GM18520 (cell line): ENCODE measurements around the gene MACROD2.
A peak's percentile ranks its signal among the peaks of the same experiment; 100 is the strongest.

Source experiments
- ATAC-seq: cut with Tn5 transposase; IDR thresholded peaks from one replicate; pipeline ENCODE4 v1.9.1; 2021; ENCODE audit not compliant: unreplicated experiment

The MACROD2 gene

DNA sequence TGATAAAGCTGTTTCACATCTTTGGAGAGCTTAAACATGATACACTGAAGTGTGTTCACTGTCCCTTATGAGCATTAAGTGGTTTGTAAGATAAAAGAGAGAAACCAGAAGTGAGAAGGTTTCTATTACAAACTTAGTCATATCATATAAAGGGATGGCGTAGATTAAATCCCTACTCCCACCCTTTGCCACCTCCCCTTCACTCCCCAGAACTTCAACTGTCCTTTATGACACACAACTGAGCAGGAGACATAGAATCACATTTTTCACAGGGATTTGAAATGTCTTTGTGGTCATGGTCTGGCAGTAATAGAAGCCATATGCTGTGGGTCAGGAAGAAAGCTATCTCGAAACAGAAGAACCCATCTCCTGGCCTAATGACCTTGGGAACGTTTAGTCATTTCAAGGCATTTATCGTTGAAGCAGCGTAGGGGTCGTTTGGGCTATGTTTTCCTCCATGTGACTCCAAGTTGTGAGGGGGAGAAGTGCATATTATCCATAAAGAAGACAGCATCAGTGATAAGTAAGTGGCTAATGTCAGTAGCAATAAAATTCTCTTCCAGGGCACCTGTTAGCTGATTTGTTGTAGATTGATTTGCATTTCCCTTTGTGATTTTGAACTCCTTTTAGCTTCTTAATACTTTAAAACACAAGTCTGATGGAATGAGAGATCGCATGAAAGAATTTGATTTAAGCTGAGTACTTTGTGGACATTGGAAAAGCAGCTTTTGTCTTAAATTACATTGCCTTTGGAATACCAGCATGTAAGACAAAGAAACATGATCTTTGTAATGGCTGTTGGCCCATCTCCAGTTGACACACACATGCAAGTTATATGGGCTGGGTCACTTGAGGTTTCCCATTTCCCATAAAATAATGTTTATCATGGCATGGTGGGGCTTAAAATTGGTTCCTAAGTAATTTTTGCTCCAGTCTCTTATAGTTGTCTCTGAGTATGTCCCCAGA is 843.6 kb downstream of the MACROD2 start:
- peak; percentile 73 for ATAC-seq

DNA sequence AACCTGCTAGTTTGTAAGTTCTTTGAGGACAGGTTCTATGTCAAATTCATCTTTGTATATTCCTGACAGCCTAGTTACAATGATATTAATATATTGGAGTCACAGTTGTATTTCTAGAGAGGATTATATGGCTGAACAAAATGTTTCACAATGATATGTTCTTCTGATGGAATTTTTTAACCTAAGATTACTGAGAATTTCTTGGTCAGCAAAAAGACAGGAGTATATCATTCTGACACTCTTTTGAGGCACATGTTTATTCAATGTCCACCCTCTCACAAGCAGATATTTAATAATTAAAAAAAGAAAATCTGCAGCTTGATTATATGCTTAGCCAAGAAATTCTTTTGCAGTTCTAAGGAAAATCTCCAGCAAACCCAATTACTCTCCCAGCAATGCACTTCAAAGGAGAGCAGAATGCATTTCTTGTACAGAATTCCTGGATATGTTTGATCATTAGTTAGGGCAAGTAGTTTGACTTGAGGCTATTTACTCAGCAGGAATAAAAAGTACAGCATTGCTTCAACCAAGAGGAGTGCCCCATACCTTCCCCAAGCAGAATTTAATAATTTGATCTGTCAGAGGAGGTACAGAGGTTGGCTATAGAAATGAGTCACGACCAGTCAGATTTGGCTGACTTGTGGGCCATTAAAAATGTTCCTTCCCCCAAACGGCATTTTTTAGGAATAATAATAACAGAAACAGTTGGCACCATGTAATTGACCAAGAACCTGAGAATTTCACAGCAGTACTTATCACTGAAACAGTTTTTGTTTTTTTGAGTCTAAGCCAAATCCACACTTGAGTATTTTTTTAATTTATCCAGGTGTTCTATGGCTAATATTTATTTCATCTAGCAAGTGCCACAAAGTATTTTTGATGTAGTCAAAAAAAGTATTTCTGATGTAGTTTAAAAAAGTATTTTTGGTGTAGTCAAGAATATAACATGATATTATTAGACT is 850.2 kb downstream of the MACROD2 start:
- no peak for ATAC-seq

DNA sequence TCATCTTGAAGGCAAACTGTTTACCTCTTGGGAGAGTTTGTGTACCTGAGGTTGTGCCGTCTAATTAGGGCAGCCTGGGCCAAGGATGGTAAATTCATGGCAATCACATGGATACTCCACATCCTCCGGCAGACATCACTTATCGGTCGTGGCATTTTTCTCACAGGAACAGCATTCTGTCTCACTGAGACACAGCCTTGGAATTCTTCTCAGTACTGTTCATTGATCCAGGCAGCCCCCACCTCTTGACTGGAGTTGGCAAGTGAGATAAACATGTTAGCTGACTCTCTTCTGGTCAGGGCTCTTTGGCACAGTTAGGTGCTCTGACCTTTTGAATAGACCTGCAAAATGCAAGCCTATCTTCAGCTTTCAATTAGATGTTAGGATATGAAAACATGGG is 853.5 kb downstream of the MACROD2 start:
- no peak for ATAC-seq

DNA sequence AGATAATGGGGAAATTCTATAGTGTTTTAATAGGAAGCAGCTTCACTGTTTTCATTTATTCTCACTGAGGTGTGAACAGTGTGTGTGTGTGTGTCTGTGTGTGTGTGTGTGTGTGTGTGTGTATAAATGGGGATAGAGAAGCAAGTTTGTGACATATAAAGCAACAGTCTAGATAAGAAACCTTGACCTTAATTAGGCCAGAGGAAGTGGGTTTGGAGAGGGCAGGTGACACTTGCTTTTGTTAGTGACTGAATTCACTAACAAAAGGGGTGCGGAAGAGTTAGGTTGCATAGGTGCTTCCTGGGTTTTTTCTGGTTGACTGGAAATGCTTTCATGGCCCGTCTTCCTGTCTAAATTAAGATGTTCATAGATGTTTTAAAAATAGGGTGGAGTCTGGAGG is 857.8 kb downstream of the MACROD2 start:
- ATAC-seq = no peak

DNA sequence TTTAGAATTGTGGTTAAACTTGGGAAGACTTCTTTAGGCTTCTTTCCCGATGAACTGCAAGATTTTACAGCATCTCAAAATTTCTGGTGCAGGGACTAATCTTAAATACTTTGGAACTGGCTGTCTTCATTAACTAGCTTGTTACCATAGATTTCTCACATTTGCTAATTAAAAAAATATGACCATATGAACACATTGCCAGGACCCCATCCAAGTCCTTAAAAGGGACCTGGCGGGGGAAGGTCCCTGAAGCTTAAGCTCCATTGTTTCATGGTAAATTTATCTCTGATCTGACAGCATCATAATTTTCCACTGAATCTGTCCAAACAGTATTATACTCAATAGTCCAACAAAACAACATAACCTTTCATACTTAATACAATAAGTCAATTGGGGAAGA is 859.9 kb downstream of the MACROD2 start:
- no peak for ATAC-seq

DNA sequence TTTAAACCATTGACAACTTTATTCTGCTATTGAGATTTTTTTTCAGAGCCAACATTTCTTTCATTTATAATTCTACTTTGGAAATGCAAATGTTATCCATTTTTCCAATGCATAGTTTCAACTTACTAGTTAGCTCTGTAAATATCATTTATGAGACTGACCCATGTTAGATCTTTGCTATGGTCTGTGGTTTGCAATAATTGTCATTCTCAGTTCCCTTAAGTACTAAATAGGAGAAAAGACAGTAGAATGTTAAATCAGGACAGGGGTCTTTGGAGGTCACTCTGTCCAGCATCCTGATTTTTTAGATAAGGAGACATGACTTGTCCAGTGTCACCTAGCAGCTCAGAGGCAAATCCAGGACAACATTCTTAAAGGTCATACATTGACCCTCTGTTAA is 864.3 kb downstream of the MACROD2 start:
- ATAC-seq = no peak

DNA sequence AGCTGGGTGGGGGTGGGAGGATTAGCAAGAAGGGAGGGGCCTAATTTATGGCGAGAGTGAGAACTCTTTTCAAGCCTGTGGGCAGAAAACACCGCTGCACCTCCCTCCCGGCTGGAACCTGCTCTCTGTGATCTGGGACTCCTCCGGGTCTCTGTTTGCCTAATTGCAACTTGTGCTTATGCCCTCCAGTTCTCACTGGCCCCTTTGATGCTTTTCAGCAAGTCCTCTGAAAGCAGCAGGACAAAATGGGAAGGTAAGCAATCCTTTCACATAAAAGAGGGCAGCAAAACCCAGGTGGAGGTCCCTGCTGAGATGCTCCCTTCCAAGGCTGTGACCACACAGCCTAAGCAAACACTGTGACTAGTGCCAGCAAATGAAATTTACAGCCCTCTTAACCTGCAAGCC is 865.1 kb downstream of the MACROD2 start:
- no peak for ATAC-seq

DNA sequence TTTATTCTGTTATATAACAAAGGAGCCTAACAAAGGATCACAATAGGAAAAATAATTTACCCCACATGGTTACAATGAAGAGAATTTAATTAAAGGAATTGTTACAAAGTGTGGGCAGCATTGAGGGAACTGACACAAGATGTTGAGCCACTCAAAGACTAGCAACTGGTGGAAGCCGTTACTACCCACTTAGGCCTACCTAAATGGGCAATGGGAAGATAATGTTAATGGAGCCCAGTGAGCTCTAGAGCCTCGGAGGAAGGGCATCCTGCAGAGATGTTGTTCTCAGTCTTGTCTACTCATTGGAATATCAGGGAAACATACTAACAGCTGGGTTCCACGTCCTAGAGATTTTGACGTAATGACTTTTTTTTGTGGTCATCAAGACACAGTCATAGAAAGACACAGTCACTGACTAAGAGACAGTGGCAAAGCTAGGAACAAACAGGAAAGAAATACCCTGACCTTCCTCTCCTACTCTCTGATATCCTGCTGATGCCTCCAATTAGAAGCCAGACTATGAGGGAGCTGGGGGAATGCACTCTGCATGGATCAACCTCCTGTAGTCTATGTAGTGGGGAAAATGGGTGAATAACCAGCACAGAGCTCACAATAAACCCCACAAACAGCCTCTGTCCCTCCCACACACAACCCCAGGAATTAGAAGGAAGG is 865.8 kb downstream of the MACROD2 start:
- no peak for ATAC-seq

DNA sequence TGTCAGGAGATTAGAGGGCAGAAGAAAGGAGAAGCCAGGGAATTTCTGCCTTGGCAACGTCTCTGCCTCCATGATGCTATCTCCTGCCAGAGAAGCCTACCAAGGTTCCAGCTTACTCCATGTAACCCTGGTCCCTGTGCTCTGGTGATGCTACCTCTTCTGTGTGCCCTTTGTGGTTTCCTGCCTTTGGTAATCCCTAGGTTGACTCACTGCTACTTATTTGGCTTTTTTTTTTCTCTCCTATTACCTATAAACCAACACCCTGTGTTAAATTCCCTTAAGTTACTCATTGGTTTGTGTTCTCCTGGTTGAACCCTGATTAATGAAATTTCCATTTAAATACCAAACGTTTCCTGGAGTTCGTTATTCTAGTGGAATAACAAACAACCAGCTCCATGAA is 869.9 kb downstream of the MACROD2 start:
- no peak for ATAC-seq

DNA sequence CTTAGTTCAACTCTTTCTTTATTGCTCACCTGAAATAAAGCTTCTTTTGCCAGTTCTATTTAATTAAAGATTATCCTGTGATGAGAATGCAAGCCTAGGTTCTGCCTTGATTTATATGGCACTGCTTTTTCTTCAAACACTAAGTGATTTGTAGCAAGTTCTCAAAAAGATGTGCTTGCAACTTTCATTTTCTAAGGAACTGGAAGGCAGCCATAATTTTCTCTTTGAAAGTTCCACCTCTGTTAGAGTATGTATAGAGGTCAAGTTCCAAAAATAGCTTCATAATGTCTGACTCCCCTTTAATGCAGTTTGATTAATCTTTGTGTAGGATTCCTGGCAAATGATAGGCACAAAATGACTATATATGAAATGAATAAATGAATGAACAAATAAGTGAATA is 870.4 kb downstream of the MACROD2 start:
- no peak for ATAC-seq

DNA sequence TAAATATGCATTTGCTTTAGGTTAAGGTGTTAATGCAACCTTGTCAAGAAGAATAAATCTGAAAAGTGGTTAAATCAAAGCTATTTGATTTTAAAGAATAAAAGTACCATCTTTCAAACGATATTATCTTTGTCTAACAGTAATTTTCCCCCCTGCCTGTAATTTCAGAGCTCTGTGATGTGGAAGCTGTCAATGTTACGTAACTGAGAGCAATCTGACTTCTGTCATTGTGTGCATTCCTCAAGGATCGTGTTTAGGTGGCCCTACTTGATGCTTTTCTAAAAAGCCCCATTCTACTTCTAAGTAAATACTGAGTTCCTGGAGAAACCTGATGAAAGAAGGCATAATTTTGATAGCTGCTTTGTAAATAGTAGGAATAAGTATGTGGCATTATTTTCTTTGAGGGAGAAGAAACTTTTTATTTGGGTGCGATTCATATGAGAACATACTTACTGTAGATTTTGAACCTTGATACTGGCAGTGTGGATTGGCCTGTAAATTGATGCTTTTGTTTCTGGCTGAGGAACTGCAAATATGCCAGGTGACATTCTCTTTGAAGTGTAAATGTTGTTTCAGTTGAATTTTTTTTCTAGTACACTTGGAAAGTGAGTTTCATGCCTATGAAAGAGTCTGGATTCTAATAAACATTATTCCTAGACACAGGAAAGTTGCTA is 871.7 kb downstream of the MACROD2 start:
- ATAC-seq = no peak

DNA sequence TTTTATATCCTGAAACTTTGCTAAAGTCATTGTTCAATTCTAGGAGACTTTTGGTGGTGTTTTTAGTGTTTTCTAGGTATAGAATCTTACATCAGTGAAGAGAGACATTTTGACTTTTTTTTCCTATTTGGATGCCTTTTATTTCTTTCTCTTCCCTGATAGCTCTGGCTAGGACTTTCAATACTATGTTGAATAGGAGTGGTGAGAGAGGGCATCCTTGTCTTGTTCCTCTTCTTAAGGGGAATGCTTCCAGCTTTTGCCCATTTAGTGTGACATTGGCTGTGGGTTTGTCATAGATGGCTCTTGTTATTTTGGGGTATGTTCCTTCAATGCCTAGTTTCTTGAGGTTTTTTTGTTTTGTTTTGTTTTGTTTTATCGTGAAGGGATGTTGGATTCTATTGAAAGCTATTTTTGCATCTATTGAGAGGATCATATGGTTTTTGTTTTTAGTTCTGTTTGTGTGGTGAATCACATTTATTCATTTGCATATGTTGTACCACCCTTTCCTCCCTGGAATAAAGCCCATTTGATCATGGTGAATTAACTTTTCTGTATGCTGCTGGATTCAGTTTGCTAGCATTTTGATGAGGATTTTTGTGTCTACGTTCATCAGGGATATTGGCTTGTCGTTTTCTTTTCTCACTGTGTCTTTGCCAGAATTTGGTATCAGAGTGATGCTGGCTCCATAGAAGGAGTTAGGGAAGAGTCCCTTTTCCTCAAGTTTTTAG is 882.1 kb downstream of the MACROD2 start:
- ATAC-seq = no peak

DNA sequence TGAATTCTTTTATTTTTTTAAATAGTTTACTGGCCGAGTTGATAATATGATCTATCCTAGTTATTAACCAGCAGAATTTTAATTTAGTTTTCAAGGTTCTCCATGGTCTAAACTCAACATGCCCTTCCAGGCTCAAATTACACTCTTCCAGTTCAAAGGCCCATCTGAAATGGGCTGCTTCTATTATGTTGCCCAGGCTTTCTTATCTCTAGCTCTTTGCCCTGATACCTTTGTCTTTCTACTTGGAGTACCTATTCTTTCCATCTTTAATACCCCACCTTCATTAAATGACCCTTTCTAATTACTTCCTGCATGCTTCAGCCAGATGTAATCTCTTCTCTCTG is 883.3 kb downstream of the MACROD2 start:
- ATAC-seq = no peak

DNA sequence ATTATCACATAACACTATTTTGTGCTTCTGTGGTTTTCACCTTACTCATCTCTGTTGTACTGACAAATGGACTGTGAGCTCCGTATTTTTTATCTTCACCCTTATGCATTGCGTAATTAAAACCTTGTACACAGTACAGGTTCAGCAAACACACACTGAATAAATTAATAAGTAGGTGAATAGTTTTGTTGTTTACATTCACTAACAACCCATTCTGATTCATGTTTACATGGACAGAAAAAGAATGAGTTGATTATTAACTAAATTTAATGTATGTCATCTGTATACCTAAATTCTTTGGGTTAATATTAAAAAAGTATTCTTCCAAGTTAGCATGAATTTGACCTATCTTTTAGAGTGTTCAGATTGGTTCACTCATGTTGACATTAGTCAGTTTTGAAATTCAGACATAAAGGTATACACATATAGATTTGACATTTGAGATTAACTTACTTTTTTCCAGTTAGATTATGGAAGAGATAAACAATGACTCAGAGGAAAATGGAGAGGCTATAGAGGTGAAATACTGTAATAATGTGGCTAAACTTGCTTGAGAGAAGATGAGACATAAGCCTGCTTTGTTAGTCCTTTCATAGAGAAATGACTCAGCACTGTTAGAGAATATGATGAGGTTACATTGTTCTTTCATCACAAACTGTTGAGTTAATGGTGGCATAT is 883.8 kb downstream of the MACROD2 start:
- peak; percentile 73 for ATAC-seq

DNA sequence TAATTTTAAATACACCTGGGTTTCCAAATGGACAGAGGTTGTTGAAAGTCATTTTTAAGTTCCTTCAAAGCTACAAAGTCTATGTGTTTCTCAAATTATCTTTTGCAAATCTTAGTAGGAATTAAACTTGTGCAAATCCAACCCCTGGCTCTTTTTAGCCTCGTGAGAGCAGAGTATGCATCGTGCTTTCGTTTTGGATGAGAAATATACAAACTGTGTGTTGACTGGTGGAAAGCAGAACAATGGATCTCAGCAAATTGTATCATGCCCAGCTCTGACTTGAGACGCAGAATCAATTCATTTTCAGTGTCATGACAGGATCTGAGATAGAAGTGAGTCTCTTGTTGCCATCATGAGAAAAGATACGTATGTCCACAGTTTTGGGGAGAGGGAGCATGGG is 884.5 kb downstream of the MACROD2 start:
- no peak for ATAC-seq

DNA sequence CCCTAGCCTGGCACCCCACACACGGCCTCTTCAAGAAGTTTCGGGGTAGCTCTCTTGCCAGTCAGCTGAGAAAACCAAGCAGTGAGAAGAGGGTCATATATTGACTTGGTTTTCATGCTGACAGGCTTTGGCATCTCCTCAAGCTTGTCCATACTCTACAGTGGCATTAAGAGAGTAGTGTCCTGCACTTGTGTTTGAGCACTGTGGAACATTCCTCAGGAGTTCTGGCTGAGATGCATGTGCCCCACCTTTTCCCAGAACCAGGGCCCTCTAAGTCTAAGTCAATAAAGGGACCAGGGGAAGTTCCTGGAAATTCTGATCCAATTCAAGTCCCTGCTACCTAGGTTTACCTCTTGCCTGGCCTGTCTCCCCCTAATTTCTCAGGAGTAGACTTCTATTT is 886.2 kb downstream of the MACROD2 start:
- ATAC-seq = no peak

DNA sequence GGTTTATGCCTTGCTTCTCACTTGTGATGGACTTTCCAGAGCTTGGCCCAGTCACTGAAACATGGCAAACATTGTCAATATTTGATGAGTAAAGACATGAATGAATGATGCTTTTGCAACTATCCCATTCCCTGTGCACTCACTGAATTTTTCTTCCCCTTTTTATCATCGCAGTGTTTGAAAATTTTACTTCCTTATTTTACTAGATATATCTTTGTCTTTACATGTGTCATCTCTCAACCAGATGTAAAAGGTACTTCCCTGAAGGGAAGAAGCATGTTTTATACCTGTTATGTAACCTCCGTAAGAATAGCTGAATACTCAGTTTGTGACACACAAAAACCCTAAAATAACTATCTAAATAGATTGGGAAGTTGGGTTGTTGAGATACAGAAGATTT is 886.8 kb downstream of the MACROD2 start:
- ATAC-seq = no peak

DNA sequence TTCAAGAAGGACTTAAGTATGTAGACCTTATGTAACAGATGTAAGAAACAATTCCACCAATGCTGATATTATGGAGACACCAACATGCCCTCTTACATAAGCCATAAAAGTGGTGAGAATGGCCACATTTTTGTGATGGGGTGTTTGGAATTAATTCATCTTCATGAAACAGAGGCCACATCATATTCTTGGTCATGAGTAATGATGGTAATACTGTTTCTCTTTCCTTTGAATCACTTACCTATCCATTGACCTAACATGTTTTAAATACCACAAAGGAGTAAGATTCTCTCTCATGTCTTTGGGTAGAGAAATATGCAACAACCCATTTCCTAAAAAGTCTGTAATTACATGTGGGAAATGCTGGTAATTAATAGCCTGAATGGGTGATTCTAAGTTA is 887.5 kb downstream of the MACROD2 start:
- no peak for ATAC-seq

DNA sequence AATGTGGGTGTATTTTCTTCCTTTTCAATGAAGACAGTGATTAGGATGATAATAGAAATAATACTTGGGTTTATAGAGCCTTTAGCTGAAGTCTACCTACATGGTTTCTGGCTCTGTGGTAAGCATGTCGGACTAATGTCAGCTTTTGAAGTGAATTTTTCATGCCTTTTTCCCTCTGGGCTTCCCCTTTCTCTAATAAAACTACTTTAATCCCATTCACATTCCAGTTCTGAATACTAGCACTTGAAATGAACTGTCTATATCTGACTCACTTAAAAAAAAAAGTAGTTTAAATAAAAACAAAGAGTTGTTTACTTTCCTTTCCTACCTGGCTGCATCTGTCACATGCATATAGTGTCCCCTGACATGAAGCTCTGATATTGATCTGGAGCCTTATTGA is 888.0 kb downstream of the MACROD2 start:
- no peak for ATAC-seq

DNA sequence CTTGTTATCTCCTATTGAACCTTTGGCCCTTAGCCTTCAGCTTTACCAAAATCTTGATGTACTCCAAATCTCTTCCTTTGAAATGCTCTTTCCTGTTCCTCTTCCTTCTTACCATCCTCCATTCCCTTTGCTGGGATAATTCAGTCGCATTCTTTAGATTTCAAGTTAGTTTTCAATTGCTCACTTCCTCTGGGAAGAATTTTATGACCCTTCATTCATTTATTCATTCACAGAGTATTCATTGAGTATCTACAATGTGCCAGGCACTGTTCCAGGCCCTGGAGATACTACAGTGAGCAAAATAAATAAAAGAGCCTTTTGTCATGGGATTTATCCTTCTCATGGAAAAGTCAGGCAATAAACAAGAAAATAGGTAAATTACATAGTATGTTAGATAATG is 890.3 kb downstream of the MACROD2 start:
- ATAC-seq = no peak
